ENCODE data around the gene TIGD3. TPM values are rescaled to one million over a fixed set of nuclear protein-coding genes. Genes with fewer than 3 reads are reported as not detected.

The TIGD3 gene
- total and polyA plus RNA-seq, 10 of the 15 experiments (the other 5 are each of a cell fraction or from before 2014, with no cell fraction given) = 0.13 to 1.4 (median 0.57) TPM

DNA sequence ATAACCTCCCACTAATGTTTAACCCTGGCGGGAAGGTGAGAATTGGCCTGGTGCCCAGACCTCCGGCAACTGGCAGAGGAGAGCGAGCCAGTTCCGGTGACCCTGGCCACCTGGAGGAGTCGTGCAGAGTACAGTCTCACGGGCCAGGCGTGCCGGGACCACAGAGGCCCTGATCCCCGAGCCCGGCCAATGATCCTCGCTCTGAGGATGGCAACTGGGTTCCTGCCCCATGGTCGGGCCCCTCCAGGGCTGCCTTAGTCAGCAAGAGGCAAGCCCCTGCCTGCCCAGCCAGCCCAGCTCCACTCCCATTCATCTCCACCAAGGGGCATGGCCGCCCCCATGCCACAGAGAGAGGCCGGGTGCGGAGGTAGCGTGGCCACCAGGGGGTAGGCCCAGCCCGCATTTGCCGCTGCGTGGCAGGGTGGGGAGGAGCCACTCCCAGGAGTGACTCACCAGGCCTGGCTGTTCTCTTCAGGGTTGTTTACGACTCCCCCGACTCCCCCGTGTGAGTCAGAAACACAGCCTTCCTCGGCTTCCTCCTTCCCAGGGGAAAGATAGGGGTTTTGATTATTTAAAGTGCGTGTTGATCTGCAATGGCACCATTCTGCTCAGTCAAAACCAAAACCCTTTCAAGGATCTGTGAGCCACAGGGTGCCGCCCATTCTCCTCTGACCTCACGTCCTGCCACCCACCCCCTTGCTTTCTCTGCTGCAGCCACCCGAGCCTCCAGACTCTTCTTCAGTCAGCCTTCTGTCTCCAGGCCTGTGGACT lies 27.7 kb downstream of the TIGD3 start, which contains the start of gene SLC25A45:
TSS of gene SLC25A45 (minus strand) at position 614 of the 771 bp plus-strand sequence. CDS start 695 bp downstream, outside the sequence.
- Histone ChIP-seq H3K4me3 (peak within 1 kb of the TSS; percentile 90), H3K27ac (ENCODE audit: control insufficient read depth, insufficient read depth) (peak within 1 kb of the TSS; percentile 99), H2AFZ (ENCODE audit: control insufficient read depth, low read depth, low read length) (peak within 1 kb of the TSS; percentile 67), H4K20me1 (ENCODE audit: control insufficient read depth, insufficient read depth) (no peaks in the 10 kb centered on the region), H3K27me3 (replicated peaks in 1 of 2; ENCODE audit: control insufficient read depth in 2 of 2, insufficient read depth in 2 of 2, low read length in 1 of 2) (no peaks in the 10 kb centered on the region), H3K36me3 (ENCODE audit: control insufficient read depth in 2 of 2, insufficient read depth in 2 of 2, low read length in 1 of 2) (peaks cover 0 to 3% of the 10 kb centered on the region in 2 experiments; a peak in 2 of 4 replicates), H3K79me2 (ENCODE audit: control insufficient read depth, insufficient read depth, low read length) (peaks cover 24% of the 10 kb centered on the region), H3K4me2 (ENCODE audit: control insufficient read depth, insufficient read depth) (peak within 1 kb of the TSS; percentile 99), H3K9me3 (replicated peaks; ENCODE audit: control insufficient read depth, insufficient read depth, low read length) (no peaks in the 10 kb centered on the region), H3K9ac (ENCODE audit: control insufficient read depth, insufficient read depth, low read length) (peak within 1 kb of the TSS; percentile 98), H3K4me1 (ENCODE audit: control insufficient read depth, insufficient read depth, low read length) (peaks cover 58% of the 10 kb centered on the region)
- SMC1A ChIA-PET (ENCODE audit: uncharacterized antibody, unreplicated experiment) = interaction anchor here (1.3 to 4.1 kb wide), 4 partner anchors 34 to 87 kb away, joined by 7 to 20 read pairs (median 9); no protein-coding TSS in a partner anchor
- TSS peak; percentile 86 for BruUV-seq (replicated peaks)
- DNase-seq (ENCODE audit: low read depth, low spot score) (peak; percentile 84), ATAC-seq (peak; percentile 86), FAIRE-seq (peak; percentile 98)
- intact Hi-C loops (cut with micrococcal nuclease; ENCODE audit: unreplicated experiment) (loop anchor here (2.0 to 5.0 kb wide), 2 partner anchors 35 to 115 kb away; partner anchors contain the start of gene MALAT1), in situ Hi-C loops (cut with MboI) (no loop called here)
- under 1% methylated on average over 27 of the region's 27 CpGs for WGBS (ENCODE audit: insufficient coverage, insufficient replicate concordance, low lambda C conversion rate, missing lambda C conversion rate)
- POLR2A ChIA-PET = interaction anchor here (0.5 to 1.7 kb wide), 16 partner anchors 9 to 445 kb away, joined by 3 to 10 read pairs (median 4); no protein-coding TSS in a partner anchor
- RAD21 ChIA-PET (ENCODE audit: unreplicated experiment) = interaction anchor here (0.6 to 3.4 kb wide), 11 partner anchors 15 to 128 kb away, joined by 3 to 23 read pairs (median 3); partner anchors contain the start of gene NEAT1
- CTCF ChIA-PET = interaction anchor here (0.6 to 3.1 kb wide), 14 partner anchors 20 to 191 kb away, joined by 3 to 16 read pairs (median 4); partner anchors contain the start of gene MALAT1
- TF ChIP-seq ATF7 (IDR thresholded peaks at IDR 0.05; ENCODE audit: low read depth) (peak; percentile 80), SP1 (IDR thresholded peaks at IDR 0.05; ENCODE audit: low read depth, low read length) (peak; percentile 2), NR2F1 (conservative IDR thresholded peaks at IDR 0.05) (peak; percentile 86), POLR2AphosphoS2 (IDR thresholded peaks at IDR 0.05; ENCODE audit: low read depth, low read length) (0 out of 2 replicates have a peak, but pooled peaks have one; percentile 82), FOXK2 (IDR thresholded peaks at IDR 0.05) (peak; percentile 80), BCL11A (IDR thresholded peaks at IDR 0.05; ENCODE audit: low read depth, low read length) (peak; percentile 22; the same call in 1 of the 2 replicates), SIN3A (IDR thresholded peaks at IDR 0.05; ENCODE audit: low read depth, low read length) (peak; percentile 74), IRF4 (IDR thresholded peaks at IDR 0.05; ENCODE audit: low read depth, low read length) (peak; percentile 69; the same call in 1 of the 2 replicates), KLF5 (IDR thresholded peaks at IDR 0.05; ENCODE audit: partially characterized antibody) (peak; percentile 93), YY1 (IDR thresholded peaks at IDR 0.05; ENCODE audit: low read depth, low read length) (peak; percentile 91), TCF3 (IDR thresholded peaks at IDR 0.05; ENCODE audit: borderline replicate concordance, insufficient read depth, low read depth, low read length) (0 out of 2 replicates have a peak, but pooled peaks have one; percentile 54)
- TF ChIP-seq, protein P1, sequence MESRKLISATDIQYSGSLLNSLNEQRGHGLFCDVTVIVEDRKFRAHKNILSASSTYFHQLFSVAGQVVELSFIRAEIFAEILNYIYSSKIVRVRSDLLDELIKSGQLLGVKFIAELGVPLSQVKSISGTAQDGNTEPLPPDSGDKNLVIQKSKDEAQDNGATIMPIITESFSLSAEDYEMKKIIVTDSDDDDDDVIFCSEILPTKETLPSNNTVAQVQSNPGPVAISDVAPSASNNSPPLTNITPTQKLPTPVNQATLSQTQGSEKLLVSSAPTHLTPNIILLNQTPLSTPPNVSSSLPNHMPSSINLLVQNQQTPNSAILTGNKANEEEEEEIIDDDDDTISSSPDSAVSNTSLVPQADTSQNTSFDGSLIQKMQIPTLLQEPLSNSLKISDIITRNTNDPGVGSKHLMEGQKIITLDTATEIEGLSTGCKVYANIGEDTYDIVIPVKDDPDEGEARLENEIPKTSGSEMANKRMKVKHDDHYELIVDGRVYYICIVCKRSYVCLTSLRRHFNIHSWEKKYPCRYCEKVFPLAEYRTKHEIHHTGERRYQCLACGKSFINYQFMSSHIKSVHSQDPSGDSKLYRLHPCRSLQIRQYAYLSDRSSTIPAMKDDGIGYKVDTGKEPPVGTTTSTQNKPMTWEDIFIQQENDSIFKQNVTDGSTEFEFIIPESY (IDR thresholded peaks at IDR 0.05) = no peak
- TF ChIP-seq, protein P2, sequence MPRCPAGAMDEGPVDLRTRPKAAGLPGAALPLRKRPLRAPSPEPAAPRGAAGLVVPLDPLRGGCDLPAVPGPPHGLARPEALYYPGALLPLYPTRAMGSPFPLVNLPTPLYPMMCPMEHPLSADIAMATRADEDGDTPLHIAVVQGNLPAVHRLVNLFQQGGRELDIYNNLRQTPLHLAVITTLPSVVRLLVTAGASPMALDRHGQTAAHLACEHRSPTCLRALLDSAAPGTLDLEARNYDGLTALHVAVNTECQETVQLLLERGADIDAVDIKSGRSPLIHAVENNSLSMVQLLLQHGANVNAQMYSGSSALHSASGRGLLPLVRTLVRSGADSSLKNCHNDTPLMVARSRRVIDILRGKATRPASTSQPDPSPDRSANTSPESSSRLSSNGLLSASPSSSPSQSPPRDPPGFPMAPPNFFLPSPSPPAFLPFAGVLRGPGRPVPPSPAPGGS (IDR thresholded peaks at IDR 0.05; ENCODE audit: borderline replicate concordance, insufficient read depth, low read depth, low read length, poor library complexity, severe bottlenecking) = peak; percentile 75
- TF ChIP-seq, protein P3, sequence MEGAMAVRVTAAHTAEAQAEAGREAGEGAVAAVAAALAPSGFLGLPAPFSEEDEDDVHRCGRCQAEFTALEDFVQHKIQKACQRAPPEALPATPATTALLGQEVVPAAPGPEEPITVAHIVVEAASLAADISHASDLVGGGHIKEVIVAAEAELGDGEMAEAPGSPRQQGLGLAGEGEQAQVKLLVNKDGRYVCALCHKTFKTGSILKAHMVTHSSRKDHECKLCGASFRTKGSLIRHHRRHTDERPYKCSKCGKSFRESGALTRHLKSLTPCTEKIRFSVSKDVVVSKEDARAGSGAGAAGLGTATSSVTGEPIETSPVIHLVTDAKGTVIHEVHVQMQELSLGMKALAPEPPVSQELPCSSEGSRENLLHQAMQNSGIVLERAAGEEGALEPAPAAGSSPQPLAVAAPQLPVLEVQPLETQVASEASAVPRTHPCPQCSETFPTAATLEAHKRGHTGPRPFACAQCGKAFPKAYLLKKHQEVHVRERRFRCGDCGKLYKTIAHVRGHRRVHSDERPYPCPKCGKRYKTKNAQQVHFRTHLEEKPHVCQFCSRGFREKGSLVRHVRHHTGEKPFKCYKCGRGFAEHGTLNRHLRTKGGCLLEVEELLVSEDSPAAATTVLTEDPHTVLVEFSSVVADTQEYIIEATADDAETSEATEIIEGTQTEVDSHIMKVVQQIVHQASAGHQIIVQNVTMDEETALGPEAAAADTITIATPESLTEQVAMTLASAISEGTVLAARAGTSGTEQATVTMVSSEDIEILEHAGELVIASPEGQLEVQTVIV (IDR thresholded peaks at IDR 0.05; ENCODE audit: borderline replicate concordance, partially characterized antibody) = peak; percentile 33
- TF ChIP-seq, protein P4, sequence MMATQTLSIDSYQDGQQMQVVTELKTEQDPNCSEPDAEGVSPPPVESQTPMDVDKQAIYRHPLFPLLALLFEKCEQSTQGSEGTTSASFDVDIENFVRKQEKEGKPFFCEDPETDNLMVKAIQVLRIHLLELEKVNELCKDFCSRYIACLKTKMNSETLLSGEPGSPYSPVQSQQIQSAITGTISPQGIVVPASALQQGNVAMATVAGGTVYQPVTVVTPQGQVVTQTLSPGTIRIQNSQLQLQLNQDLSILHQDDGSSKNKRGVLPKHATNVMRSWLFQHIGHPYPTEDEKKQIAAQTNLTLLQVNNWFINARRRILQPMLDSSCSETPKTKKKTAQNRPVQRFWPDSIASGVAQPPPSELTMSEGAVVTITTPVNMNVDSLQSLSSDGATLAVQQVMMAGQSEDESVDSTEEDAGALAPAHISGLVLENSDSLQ (IDR thresholded peaks at IDR 0.05) = peak; percentile 45; the same call in 1 of the 2 replicates
